ENCODE measurements around the gene PURB. TPM values are rescaled to one million over a fixed set of nuclear protein-coding genes. Genes with fewer than 3 reads are reported as not detected.
"Not testable (repeated sequence)": the region's sequence is repeated elsewhere in the genome, so short reads cannot be mapped to it uniquely, and the experiment has no call there.

Gene PURB
- 33.9 TPM for polyA plus RNA-seq (ENCODE audit: insufficient read length)

- DNase-seq (ENCODE audit: low read depth) = peak; percentile 88
These were observed at the start of gene PURB for GRCh38 chr7:44885394-44886317. Gene PURB, minus strand, starts transcription at chr7:44885530. Its CDS starts 182 bp downstream, at chr7:44885348.

DNA sequence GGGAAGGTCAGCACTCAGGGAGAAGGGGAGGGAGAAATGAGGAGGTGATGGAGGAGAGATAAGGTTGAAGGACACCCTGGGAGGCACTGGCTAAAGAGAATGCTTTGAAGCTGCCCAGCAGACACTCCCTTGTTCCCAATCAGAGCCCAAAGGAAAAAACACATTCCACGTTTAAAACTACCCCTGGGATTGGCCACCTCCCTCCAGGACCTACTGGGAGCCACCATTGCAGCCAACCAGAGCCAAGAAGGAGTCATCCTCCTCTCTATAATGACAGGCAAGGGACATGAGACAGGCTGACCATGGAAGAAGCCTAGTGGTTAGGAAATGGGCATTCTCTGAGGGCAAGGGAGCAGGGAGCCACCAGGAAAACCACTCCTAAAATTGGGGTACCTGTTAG is 49.7 kb upstream of the PURB start:
- DNase-seq (ENCODE audit: low read depth) = no peak

- DNase-seq (ENCODE audit: low read depth) = not testable (repeated sequence)
These were observed 49.2 kb upstream of the PURB start for GRCh38 chr7:44934510-44934909.

GRCh38 chr7:44930921-44931320 is 45.6 kb upstream of the PURB start:
- no peak for DNase-seq (ENCODE audit: low read depth)

GRCh38 chr7:44922351-44922694 is 37.0 kb upstream of the PURB start:
- no peak for DNase-seq (ENCODE audit: low read depth)

DNA sequence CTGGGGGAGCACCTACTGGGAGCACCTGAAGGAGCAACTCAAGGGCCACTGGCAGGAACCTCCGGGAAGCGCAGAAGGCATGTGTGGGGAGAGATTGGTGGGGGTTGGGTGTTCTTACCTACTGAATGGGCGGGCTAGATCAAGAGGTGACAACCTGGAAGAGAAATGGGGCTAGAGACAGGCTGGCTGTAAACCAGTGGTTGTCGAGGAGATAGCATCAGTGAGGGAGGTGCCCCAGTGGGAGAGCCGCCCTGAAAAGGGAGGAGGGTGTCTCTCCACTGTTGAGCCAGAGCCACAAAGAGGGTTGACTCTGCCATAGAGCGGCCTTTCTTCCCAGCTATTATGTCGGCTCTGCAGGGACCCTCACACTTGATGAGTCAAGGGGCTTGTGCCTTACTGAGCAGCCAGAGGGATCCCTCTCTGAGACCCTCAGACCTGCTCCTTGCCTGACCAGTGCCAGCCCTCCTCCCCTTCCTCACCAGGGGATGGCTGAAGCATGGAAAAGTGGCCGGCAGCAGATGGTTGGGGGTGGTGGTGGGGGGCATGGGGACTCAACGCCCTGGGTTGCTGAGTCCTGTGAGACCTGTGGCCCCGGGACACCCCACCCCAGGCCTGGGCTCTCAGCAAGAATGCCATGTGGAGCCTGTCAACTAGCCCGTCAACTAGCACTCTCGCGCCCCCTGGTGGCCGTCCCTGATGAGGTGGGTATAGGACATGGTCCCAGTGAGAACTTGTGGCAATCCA is 36.4 kb upstream of the PURB start:
- DNase-seq (ENCODE audit: low read depth) = no peak

- no peak for DNase-seq (ENCODE audit: low read depth)
These were observed 34.8 kb upstream of the PURB start for GRCh38 chr7:44920119-44920518.

DNA sequence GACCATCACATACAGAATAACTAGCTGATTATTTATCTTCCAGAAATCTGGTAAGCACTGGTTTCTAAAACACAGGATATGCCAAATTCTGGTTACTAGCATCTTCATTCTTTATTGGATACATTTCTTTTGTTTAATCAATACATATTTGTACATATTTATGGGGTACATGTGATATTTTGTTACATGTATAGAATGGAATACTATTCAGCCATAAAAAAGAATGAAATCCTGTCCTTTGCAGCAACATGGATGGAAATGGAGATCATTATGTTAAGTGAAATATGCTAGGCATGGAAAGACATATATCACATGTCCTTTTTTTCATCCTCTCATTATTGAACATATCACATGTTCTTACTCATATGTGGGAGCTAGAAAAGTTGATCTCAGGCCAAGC is 32.7 kb upstream of the PURB start:
- DNase-seq (ENCODE audit: low read depth) = no peak

DNA sequence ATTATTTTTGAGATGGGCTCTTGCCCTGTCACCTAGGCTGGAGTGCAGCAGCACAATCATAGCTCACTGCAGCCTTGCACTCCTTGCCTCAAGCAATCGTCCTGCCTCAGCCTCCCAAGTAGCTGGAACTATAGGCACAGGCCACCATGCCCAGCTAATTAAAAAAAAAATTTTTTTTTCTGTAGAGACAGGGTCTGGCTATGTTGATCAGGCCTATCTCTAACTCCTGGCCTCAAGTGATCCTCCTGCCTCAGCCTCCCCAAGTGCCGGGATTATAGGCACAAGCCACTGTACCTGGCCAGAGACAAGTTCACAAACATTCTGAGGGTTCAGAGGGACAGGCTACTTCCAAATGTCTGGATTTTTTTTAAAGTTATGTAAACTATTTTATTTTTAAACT is 32.1 kb upstream of the PURB start:
- DNase-seq (ENCODE audit: low read depth) = no peak

DNA sequence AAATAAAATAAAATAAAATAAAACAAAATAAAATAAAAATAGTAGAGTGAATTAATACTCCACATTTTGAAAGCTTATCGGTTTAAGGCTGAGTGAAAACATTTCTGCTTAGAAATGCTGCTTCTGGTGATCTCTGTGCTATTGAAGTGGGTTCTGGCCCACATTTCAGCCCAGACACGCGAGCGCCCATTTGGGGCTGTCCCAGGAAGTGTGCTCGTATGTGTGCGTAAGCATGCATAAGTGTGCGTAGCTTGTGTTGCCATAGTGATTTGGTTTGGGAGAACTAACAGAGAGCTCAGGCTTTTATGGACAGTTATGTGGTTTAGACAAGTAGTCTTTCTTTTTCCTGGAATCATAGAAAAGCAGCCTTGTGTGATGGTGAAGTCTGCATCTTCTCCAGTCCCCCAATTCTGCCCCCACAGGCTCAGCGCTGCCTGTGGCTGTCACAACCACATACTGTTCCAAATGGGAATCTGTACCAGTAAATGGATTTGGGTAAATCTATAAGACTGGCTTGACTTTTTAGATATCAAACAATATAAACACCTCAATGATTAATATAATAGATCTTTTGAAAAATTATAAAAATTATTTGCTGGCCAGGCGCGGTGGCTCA is 29.8 kb upstream of the PURB start:
- DNase-seq (ENCODE audit: low read depth) = no peak

GRCh38 chr7:44912775-44913347 is 27.5 kb upstream of the PURB start:
- DNase-seq (ENCODE audit: low read depth) = no peak

DNA sequence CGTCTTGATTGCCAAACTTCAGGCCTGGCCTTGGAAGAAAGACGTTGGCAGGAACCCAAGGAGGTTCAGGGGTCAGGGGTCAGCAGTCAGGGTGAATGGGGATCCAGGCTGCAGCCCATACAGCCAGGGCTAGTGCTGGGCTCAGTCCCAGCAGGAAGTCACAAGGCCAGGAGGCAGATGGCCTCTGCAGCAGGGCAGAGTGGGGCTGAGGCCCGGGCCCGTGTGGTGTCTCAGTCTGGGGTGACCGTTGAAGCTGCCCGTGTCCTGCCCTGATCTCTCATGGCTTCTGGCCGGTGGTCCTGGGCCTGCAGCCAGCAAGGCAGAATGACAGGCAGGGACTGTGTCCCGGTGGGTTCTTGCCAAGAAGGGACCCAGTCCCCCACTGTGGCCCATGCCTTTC is 26.6 kb upstream of the PURB start:
- no peak for DNase-seq (ENCODE audit: low read depth)

DNA sequence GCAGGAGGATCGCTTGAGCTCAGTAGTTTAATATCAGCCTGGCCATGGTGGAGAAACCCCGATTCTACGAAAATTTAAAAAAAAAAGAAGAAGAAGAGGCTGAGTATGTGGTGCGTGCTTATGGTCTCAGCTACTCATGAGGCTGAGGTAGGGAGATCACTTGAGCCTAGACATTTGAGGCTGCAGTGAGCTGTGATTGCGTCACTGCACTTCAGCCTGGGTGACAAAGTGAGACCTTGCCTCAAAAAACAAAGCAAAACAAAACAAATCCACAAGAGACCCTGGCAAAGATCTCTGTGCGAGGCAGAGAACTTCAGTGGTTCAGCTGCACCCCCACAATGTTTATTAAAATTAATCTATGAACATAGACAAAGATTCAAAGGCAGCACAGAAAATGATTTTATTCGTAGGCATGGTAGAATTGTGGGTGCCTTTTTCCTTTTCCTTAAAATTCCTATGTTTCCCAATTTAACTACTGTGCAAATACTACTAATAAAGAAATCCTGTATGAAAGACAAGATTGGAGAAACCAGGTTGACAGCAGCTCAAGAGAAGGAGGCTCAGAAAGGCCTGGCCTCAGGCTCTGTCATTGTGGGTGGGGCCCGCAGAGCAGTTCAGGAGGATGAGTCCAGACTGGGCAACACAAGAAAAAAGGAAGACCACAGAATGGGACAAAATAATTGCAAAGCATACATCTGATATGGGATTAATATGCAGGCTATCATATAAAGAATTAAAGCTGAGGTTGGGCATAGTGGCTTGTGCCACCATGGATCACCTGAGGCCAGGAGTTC is 24.5 kb upstream of the PURB start:
- no peak for DNase-seq (ENCODE audit: low read depth)

DNA sequence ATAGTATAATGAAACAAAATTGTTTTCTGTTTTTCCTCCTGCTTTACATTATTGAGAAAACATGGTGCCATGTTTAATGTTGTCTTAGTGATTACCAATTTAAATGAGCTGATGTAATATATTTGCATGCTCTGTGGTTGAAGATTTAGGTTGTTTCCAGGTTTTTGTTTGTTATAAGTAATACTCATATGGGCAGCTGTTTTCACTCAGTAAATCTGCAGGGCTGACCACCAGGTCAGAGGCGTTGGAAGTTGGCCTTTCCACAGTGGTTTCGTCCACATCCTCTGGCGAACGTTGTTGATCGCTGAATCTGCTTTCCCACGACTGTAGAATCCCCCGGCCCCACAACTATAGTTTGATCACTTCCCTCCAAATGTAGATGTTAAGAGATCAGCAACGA is 21.6 kb upstream of the PURB start:
- no peak for DNase-seq (ENCODE audit: low read depth)

GRCh38 chr7:44905002-44905635 is 19.8 kb upstream of the PURB start:
- DNase-seq (ENCODE audit: low read depth) = no peak

DNA sequence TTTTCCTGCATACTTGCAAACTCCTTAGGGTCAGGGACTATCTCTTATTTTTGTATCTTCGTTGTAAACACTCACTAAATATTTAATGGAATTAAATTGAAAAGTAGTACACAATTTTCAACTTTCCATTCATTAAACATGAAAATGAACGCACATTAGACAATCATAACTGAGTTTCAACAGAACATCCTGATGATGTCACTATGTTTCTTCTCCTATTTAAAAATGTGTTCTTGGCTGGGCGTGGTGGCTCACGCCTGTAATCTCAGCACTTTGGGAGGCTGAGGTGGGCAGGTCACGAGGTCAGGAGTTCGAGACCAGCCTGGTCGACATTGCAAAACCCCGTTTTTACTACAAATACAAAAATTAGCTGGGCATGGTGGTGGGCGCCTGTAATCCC is 14.1 kb upstream of the PURB start:
- DNase-seq (ENCODE audit: low read depth) = no peak

DNA sequence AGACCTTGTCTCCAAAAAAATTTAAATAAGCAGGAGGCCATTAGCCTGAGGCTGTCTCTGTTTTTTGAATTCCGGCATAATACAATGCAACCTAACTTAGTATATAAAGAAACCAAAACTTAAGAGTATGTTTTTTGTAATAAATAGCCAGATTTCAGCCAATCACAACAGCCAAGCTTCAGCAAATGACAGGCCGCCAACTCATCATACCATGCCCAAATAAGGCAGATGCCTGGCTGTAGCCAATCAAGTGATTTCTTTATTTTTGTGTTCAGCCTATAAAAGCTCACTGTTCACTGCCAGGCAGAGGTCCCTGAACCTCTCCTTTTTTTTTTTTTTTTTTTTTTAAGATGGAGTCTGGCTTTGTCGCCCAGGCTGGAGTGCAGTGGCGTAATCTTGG is 12.7 kb upstream of the PURB start:
- DNase-seq (ENCODE audit: low read depth) = no peak

DNA sequence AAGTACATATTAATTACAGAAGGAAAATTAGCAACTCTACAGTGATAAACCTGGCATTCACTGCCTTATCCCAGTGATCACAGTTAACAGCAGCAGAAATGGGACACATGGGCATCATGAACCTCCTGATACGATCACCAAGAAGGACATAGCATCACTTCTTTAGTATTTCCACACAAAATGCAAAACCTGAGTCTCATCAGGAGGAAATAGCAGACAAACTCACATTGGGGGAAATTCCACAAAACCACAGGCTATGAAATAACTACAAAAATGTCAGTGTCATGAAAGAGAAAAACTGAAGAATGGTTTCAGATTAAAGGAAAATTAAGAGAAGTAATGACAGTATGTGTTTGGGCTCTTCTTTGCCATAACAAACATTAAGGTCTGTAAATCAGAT is 12.0 kb upstream of the PURB start:
- DNase-seq (ENCODE audit: low read depth) = no peak

DNA sequence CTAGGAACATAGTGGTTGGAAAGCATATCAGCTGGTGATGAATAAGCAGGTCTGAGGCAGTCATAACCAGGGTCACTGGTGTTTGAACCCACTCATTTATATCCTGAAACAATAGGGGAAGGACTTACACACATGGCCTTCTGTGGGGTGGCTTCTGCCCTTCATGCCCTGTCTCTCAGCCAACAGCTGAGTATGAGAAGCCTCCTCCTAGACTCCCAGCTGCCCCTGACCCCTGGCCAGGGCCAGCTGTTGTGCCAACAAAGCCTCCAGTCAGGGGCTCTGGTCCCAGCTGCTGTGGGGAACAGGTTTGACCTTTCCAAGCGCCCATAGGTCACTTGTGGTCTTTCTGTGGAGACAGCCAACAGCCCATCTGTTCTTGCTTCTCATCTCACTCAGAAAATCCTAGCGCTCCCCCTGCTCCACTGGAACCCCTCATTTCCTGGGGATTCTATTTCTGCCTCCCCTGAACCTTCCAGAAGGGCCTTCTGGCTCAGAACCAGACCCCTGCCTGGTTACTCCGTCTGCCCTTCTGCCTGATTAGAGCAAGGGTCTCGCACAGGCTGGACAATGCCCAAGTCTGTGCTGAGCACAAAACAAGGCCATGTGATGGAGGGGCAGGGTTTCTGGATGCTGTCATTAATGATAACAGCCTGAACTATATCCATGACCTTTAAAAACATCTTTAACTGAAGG is 9.7 kb upstream of the PURB start:
- DNase-seq (ENCODE audit: low read depth) = peak; percentile 32

DNA sequence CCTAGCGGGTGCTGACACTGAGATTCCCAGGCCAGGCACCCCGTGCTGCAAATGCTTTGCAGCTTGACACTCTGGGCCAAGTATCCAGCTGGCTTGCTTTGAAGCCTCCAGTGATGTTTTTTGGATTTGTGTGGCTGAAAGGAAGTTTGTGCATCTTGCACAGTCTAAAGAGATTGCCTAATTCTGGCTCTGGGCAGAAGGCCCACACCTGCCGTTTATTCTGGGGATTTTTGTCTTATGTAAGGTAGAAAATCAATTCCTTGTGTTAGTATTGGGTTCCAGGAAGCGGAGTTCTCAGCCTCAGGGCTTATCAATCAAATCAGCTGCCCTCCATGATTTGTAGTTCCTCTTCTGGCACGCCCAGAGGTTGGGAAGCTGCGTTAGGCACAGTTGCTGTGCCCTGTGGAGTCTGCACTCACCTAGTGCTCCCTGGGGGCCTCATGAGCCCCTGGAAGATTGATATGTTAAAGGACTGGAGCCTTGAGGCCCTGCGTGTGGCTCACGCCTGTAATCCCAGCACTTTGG is 8.4 kb upstream of the PURB start:
- DNase-seq (ENCODE audit: low read depth) = no peak
